SK-N-SH treated with all-trans-retinoic acid at 6 μM for 48 hours (cell line): ENCODE results near the gene IRF2BPL.

Experiments
- ARNTL ChIP-seq: fragments of 450-650 bp; formaldehyde crosslinking; IDR thresholded peaks from 2 replicates; pipeline ENCODE4 v1.5.0; 2020; ENCODE audit warnings: low read depth, mild to moderate bottlenecking, moderate library complexity, borderline replicate concordance
- CREB5 ChIP-seq: fragments of 250-450 bp; sonication (Bioruptor Pico); IDR thresholded peaks from 2 replicates; pipeline ENCODE4 v1.5.1; 2020; ENCODE audit warnings: low read depth, mild to moderate bottlenecking, moderate library complexity
- OSR1 ChIP-seq: fragments of 250-450 bp; sonication (Bioruptor Pico); IDR thresholded peaks from 2 replicates; pipeline ENCODE4 v1.8.0; 2022; ENCODE audit warnings: moderate library complexity, mild to moderate bottlenecking, inconsistent platforms
- PATZ1 ChIP-seq: fragments of 250-450 bp; sonication (Bioruptor Pico); IDR thresholded peaks from 2 replicates; pipeline ENCODE4 v1.8.0; 2020; ENCODE audit warnings: mild to moderate bottlenecking, moderate library complexity, borderline replicate concordance
- TCF4 ChIP-seq: fragments of 250-450 bp; sonication (Bioruptor Pico); IDR thresholded peaks from 2 replicates; pipeline ENCODE4 v1.8.0; 2021; ENCODE audit warnings: mild to moderate bottlenecking, moderate library complexity, borderline replicate concordance
- TSHZ2 ChIP-seq: fragments of 250-450 bp; sonication (Bioruptor Pico); IDR thresholded peaks from 2 replicates; pipeline ENCODE4 v1.5.0; 2020; ENCODE audit warnings: mild to moderate bottlenecking, moderate library complexity
- ZC3H10 ChIP-seq: fragments of 250-450 bp; sonication (Bioruptor Pico); IDR thresholded peaks from 2 replicates; pipeline ENCODE4 v1.5.1; 2021; ENCODE audit warnings: mild to moderate bottlenecking, moderate library complexity
- ZFP3 ChIP-seq: fragments of 250-450 bp; sonication (Bioruptor Pico); IDR thresholded peaks from 2 replicates; pipeline ENCODE4 v1.5.0; 2020; ENCODE audit warnings: mild to moderate bottlenecking, moderate library complexity
- ZFP30 ChIP-seq: fragments of 450-650 bp; formaldehyde crosslinking; IDR thresholded peaks from 2 replicates; pipeline ENCODE4 v1.5.0; 2022; ENCODE audit warnings: mild to moderate bottlenecking, moderate library complexity
- ZNF565 ChIP-seq: fragments of 450-650 bp; formaldehyde crosslinking; conservative IDR thresholded peaks from 2 replicates; pipeline ENCODE4 v1.5.0; 2020; ENCODE audit warnings: low read depth, mild to moderate bottlenecking, moderate library complexity
- ZNF8 ChIP-seq: fragments of 450-650 bp; formaldehyde crosslinking; IDR thresholded peaks from 2 replicates; pipeline ENCODE4 v1.5.0; 2020; ENCODE audit warnings: mild to moderate bottlenecking, moderate library complexity

- TF ChIP-seq ZFP3 (CRISPR knock-in tag) (no peak), ARNTL (CRISPR knock-in tag) (no peak), PATZ1 (no peak), TSHZ2 (CRISPR knock-in tag) (no peak), TCF4 (CRISPR knock-in tag) (no peak), ZC3H10 (CRISPR knock-in tag) (no peak), OSR1 (CRISPR knock-in tag) (no peak), ZFP30 (CRISPR knock-in tag) (no peak), ZNF8 (no peak), ZNF565 (CRISPR knock-in tag) (no peak), CREB5 (CRISPR knock-in tag) (no peak)
Observed at GRCh38 chr14:77032491-77032843, 4.0 kb upstream of the IRF2BPL start.
